Gastroesophageal sphincter (tissue), 3 donors: ENCODE results near the gene AK6.

Source experiments
- EP300 ChIP-seq: sonication (generic); formaldehyde crosslinking; IDR thresholded peaks from one replicate; pipeline ENCODE4 v1.6.1; 2017; ENCODE audit warnings: antibody characterized with exemption, mild to moderate bottlenecking
- POLR2AphosphoS5 ChIP-seq: sonication (generic); formaldehyde crosslinking; IDR thresholded peaks from one replicate; pipeline ENCODE4 v1.6.1; 2017; ENCODE audit warnings: antibody characterized with exemption
- TF ChIP-seq, protein P1 (sequence below), 4 experiments: fragments of 200-600 bp in 2 of 4; fragments of 450-650 bp in 2 of 4; sonication (generic) in 1 of 4; IDR thresholded peaks; one replicate each; pipeline ENCODE4 v1.5.1; 2017 to 2019; ENCODE audit warnings: antibody characterized with exemption in 4 of 4, mild to moderate bottlenecking in 2 of 4, moderate library complexity in 2 of 4

DNA sequence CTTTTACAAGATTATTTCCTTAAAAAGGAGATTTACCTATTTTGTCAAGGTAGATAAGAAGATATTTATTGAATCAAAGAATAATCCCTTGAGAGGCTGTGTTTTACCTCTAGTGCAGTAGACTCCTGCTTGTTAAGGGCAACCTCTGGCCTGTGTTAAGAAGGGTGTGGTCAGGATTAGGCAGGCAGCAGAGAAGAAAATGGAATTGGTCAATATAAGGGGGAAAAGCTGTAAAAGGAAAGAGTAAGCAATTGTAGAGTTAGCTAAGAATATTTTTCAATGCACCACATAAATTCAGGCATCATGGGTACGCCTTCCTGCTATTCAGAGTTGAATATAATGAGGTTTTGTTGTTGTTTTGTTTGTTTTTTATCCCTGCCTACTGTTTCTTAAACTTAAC, 43.0 kb downstream of the AK6 start:
- TF ChIP-seq, protein P1, sequence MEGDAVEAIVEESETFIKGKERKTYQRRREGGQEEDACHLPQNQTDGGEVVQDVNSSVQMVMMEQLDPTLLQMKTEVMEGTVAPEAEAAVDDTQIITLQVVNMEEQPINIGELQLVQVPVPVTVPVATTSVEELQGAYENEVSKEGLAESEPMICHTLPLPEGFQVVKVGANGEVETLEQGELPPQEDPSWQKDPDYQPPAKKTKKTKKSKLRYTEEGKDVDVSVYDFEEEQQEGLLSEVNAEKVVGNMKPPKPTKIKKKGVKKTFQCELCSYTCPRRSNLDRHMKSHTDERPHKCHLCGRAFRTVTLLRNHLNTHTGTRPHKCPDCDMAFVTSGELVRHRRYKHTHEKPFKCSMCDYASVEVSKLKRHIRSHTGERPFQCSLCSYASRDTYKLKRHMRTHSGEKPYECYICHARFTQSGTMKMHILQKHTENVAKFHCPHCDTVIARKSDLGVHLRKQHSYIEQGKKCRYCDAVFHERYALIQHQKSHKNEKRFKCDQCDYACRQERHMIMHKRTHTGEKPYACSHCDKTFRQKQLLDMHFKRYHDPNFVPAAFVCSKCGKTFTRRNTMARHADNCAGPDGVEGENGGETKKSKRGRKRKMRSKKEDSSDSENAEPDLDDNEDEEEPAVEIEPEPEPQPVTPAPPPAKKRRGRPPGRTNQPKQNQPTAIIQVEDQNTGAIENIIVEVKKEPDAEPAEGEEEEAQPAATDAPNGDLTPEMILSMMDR (IDR thresholded peaks at IDR 0.05), result no peak
- TF ChIP-seq EP300, result no peak
- no peak for TF ChIP-seq POLR2AphosphoS5
